SU-DHL-6 (cell line): Measurements from ENCODE around the gene CYTL1.

Source experiments
- H2AFZ ChIP-seq: fragments of 200-600 bp; sonication (generic); 2 replicates; pipeline ENCODE4 v1.6.1; 2014; ENCODE audit warnings: low read depth, mild to moderate bottlenecking, moderate library complexity, mixed read lengths, antibody characterized with exemption, low read length; ENCODE audit not compliant: severe bottlenecking
- H3F3A ChIP-seq: fragments of 200-600 bp; shearing (Covaris generic); 2 replicates; pipeline ENCODE4 v1.6.0; 2016; ENCODE audit warnings: antibody characterized with exemption, mild to moderate bottlenecking; ENCODE audit not compliant: insufficient read depth
- H3K27ac ChIP-seq: fragments of 200-600 bp; sonication (generic); 2 replicates; pipeline ENCODE4 v1.5.1; 2016; ENCODE audit warnings: low read depth, mild to moderate bottlenecking, low read length, moderate library complexity, mixed read lengths
- H3K27me3 ChIP-seq: fragments of 200-600 bp; sonication (generic), shearing (Covaris generic); 2 replicates; pipeline ENCODE4 v1.6.0; 2014; ENCODE audit warnings: mild to moderate bottlenecking, low read length
- H3K36me3 ChIP-seq: fragments of 200-600 bp; sonication (generic); 2 replicates; pipeline ENCODE4 v1.6.1; 2014; ENCODE audit warnings: mild to moderate bottlenecking, low read length, mixed read lengths
- H3K4me2 ChIP-seq: fragments of 300-600, 200-600 bp; shearing (Covaris generic), sonication (generic); 2 replicates; pipeline ENCODE4 v1.6.0; 2014; ENCODE audit warnings: low read length, low read depth, mild to moderate bottlenecking; ENCODE audit not compliant: poor library complexity, severe bottlenecking
- H3K4me3 ChIP-seq: fragments of 200-600 bp; sonication (generic); 2 replicates; pipeline ENCODE4 v1.5.1; 2014; ENCODE audit warnings: antibody characterized with exemption, low read length, mild to moderate bottlenecking, mixed read lengths; ENCODE audit not compliant: insufficient read depth, poor library complexity, severe bottlenecking
- H3K79me2 ChIP-seq: fragments of 200-600 bp; sonication (generic); 2 replicates; pipeline ENCODE4 v1.6.1; 2014; ENCODE audit warnings: mild to moderate bottlenecking, low read length, moderate library complexity; ENCODE audit not compliant: insufficient read depth
- H3K9ac ChIP-seq: fragments of 200-600 bp; sonication (generic); 2 replicates; pipeline ENCODE4 v1.7.0; 2014; ENCODE audit warnings: mild to moderate bottlenecking, low read length
- H3K9me2 ChIP-seq: fragments of 200-600 bp; sonication (generic); replicated peaks from 2 replicates; pipeline ENCODE4 v1.6.1; 2014; ENCODE audit warnings: low read length; ENCODE audit not compliant: insufficient read depth
- H3K9me3 ChIP-seq: fragments of 200-600 bp; sonication (generic); 2 replicates; pipeline ENCODE4 v1.6.1; 2014; ENCODE audit warnings: low read length, mixed read lengths; ENCODE audit not compliant: insufficient read depth
- H4K20me1 ChIP-seq: fragments of 200-600 bp; sonication (generic); 2 replicates; pipeline ENCODE4 v1.6.1; 2014; ENCODE audit warnings: low read depth, mild to moderate bottlenecking, antibody characterized with exemption, low read length, moderate library complexity, mixed read lengths
- CTCF ChIP-seq: fragments of 200-600 bp; sonication (generic); IDR thresholded peaks from one replicate; pipeline ENCODE4 v1.5.1; 2017; ENCODE audit warnings: antibody characterized with exemption, mild to moderate bottlenecking, low read length, moderate library complexity; ENCODE audit not compliant: insufficient read depth, poor library complexity, severe bottlenecking
- EZH2phosphoT487 ChIP-seq: fragments of 200-600 bp; sonication (generic), shearing (Covaris generic); conservative IDR thresholded peaks from 2 replicates; pipeline ENCODE4 v1.6.1; 2018; ENCODE audit warnings: mild to moderate bottlenecking, antibody characterized with exemption, low read length, moderate library complexity, mixed read lengths

Gene CYTL1

GRCh38 chr4:5018096-5018495 lies 1.2 kb downstream of the CYTL1 start:
- Histone ChIP-seq H3K27me3 (no peaks in the 10 kb centered on the region), H3F3A (no peaks in the 10 kb centered on the region), H4K20me1 (no peaks in the 10 kb centered on the region), H3K79me2 (no peaks in the 10 kb centered on the region), H3K9me3 (no peaks in the 10 kb centered on the region), H3K4me3 (no peak overlapping the region), H2AFZ (no peak overlapping the region), H3K4me2 (no peak overlapping the region), H3K9me2 (no peaks in the 10 kb centered on the region), H3K27ac (no peak overlapping the region), H3K9ac (no peak overlapping the region), H3K36me3 (no peaks in the 10 kb centered on the region)
- TF ChIP-seq EZH2phosphoT487: no peak
- no peak for TF ChIP-seq CTCF

GRCh38 chr4:5014007-5014682 lies 5.1 kb downstream of the CYTL1 start:
- H3K9me2 ChIP-seq: no peaks in the 10 kb centered on the region
- no peaks in the 10 kb centered on the region for H3K9me3 ChIP-seq
- H3K27me3 ChIP-seq: no peaks in the 10 kb centered on the region
- H3K27ac ChIP-seq: no peak overlapping the region
- H3K36me3 ChIP-seq: no peaks in the 10 kb centered on the region
- H2AFZ ChIP-seq: no peak overlapping the region
- no peak overlapping the region for H3K4me2 ChIP-seq
- no peaks in the 10 kb centered on the region for H3F3A ChIP-seq
- no peaks in the 10 kb centered on the region for H3K79me2 ChIP-seq
- no peak overlapping the region for H3K4me3 ChIP-seq
- no peak overlapping the region for H3K9ac ChIP-seq
- TF ChIP-seq CTCF (no peak), EZH2phosphoT487 (no peak)
- no peaks in the 10 kb centered on the region for H4K20me1 ChIP-seq

- H4K20me1 ChIP-seq: no peaks in the 10 kb centered on the region
- TF ChIP-seq CTCF: no peak
- TF ChIP-seq EZH2phosphoT487: no peak
- H3K27ac ChIP-seq: no peak overlapping the region
- no peak overlapping the region for H3K9ac ChIP-seq
- H2AFZ ChIP-seq: no peak overlapping the region
- no peaks in the 10 kb centered on the region for H3K9me3 ChIP-seq
- no peaks in the 10 kb centered on the region for H3K27me3 ChIP-seq
- H3F3A ChIP-seq: no peaks in the 10 kb centered on the region
- H3K36me3 ChIP-seq: no peaks in the 10 kb centered on the region
- H3K4me3 ChIP-seq: no peak overlapping the region
- no peaks in the 10 kb centered on the region for H3K79me2 ChIP-seq
- no peaks in the 10 kb centered on the region for H3K9me2 ChIP-seq
- H3K4me2 ChIP-seq: no peak overlapping the region
Observed at GRCh38 chr4:5012958-5013357, 6.3 kb downstream of the CYTL1 start.
